ENCODE measurements around the gene ROR2.

The ROR2 gene

GRCh38 chr9:91896513-91897121, 53.4 kb downstream of the ROR2 start:
- peaks cover 74% of the 10 kb centered on the region for H3K4me1 Mint-ChIP-seq
- peaks cover 4% of the 10 kb centered on the region for H3K27me3 Mint-ChIP-seq (ENCODE audit: low read depth)
- peak overlapping the region in 2 of 3 experiments; percentile 95 to 97 for H3K27ac Mint-ChIP-seq
- no peak for TF ChIP-seq CTCF (IDR thresholded peaks at IDR 0.05; ENCODE audit: unreplicated experiment in 3 of 3)
- H3K4me3 Mint-ChIP-seq: peak overlapping the region; percentile 61 to 65 (median 62)
- no peaks in the 10 kb centered on the region for H3K9me3 Mint-ChIP-seq
- no peaks in the 10 kb centered on the region for H3K36me3 Mint-ChIP-seq (ENCODE audit: low read depth)

- H3K9me3 Mint-ChIP-seq: no peaks in the 10 kb centered on the region
- no peak for TF ChIP-seq CTCF (IDR thresholded peaks at IDR 0.05; ENCODE audit: unreplicated experiment in 3 of 3)
- H3K4me1 Mint-ChIP-seq: peaks cover 71% of the 10 kb centered on the region
- no peaks in the 10 kb centered on the region for H3K36me3 Mint-ChIP-seq (ENCODE audit: low read depth)
- H3K4me3 Mint-ChIP-seq: peak overlapping the region; percentile 12 to 37 (median 13)
- H3K27ac Mint-ChIP-seq: peak overlapping the region in 2 of 3 experiments; percentile 95 to 97
- peaks cover 4% of the 10 kb centered on the region for H3K27me3 Mint-ChIP-seq (ENCODE audit: low read depth)
Measured at GRCh38 chr9:91896097-91896496, 53.9 kb downstream of the ROR2 start.

GRCh38 chr9:91894536-91894935, 55.5 kb downstream of the ROR2 start:
- TF ChIP-seq CTCF (IDR thresholded peaks at IDR 0.05; ENCODE audit: unreplicated experiment in 3 of 3): no peak
- Mint-ChIP-seq H3K9me3 (no peaks in the 10 kb centered on the region), H3K4me1 (peaks cover 75% of the 10 kb centered on the region)

GRCh38 chr9:91894023-91894422, 56.0 kb downstream of the ROR2 start:
- Mint-ChIP-seq H3K36me3 (ENCODE audit: low read depth) (no peaks in the 10 kb centered on the region), H3K9me3 (no peaks in the 10 kb centered on the region), H3K27ac (peak overlapping the region in 2 of 3 experiments; percentile 58 to 71), H3K4me1 (peaks cover 73% of the 10 kb centered on the region), H3K27me3 (ENCODE audit: low read depth) (peaks cover 4% of the 10 kb centered on the region), H3K4me3 (no peak overlapping the region)
- no peak for TF ChIP-seq CTCF (IDR thresholded peaks at IDR 0.05; ENCODE audit: unreplicated experiment in 3 of 3)

More at GRCh38 chr9:91894536-91894935, 55.5 kb downstream of the ROR2 start:
- Mint-ChIP-seq H3K27ac (peak overlapping the region; percentile 54 to 81 (median 58)), H3K4me3 (no peak overlapping the region), H3K36me3 (ENCODE audit: low read depth) (no peaks in the 10 kb centered on the region), H3K27me3 (ENCODE audit: low read depth) (peaks cover 4% of the 10 kb centered on the region)

- no peak overlapping the region for H3K4me3 Mint-ChIP-seq
- no peaks in the 10 kb centered on the region for H3K36me3 Mint-ChIP-seq (ENCODE audit: low read depth)
- TF ChIP-seq CTCF (IDR thresholded peaks at IDR 0.05; ENCODE audit: unreplicated experiment in 3 of 3): no peak
Measured at GRCh38 chr9:91891915-91892314, 58.1 kb downstream of the ROR2 start.

GRCh38 chr9:91890662-91891061, 59.4 kb downstream of the ROR2 start:
- Mint-ChIP-seq H3K27me3 (ENCODE audit: low read depth) (peaks cover 22% of the 10 kb centered on the region), H3K4me1 (peaks cover 65% of the 10 kb centered on the region)

More at GRCh38 chr9:91891915-91892314, 58.1 kb downstream of the ROR2 start:
- Mint-ChIP-seq H3K27ac (peak overlapping the region in 2 of 3 experiments; percentile 15 to 95), H3K9me3 (no peaks in the 10 kb centered on the region), H3K4me1 (peaks cover 71% of the 10 kb centered on the region), H3K27me3 (ENCODE audit: low read depth) (peaks cover 13% of the 10 kb centered on the region)

More at GRCh38 chr9:91890662-91891061, 59.4 kb downstream of the ROR2 start:
- TF ChIP-seq CTCF (IDR thresholded peaks at IDR 0.05; ENCODE audit: unreplicated experiment in 3 of 3): no peak
- no peaks in the 10 kb centered on the region for H3K9me3 Mint-ChIP-seq
- H3K27ac Mint-ChIP-seq: peak overlapping the region; percentile 84 to 95 (median 93)
- no peaks in the 10 kb centered on the region for H3K36me3 Mint-ChIP-seq (ENCODE audit: low read depth)
- H3K4me3 Mint-ChIP-seq: peak overlapping the region in 1 of 3 experiments; percentile 34
